Measurements from ENCODE around the gene USP47.

DNA sequence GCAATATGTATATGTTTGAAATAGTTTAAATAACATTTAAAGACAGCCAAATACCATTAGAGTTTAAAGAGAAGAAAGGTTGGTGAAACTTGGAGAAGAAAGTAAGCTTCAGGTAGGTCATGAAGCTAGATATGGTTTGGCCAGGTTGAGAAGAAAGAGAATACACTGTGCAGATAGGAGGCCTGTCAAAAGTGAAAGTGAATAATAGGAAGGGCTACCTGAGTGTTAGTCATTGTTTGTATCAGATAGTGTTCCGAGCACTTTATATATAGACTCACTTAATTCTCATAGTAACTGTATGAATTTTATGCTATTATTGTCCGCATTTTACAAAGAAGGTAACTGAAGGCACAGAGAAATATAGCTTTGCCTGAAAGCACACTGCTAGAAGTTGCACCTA is 56.9 kb downstream of the USP47 start:
- TF ChIP-seq, protein P1, sequence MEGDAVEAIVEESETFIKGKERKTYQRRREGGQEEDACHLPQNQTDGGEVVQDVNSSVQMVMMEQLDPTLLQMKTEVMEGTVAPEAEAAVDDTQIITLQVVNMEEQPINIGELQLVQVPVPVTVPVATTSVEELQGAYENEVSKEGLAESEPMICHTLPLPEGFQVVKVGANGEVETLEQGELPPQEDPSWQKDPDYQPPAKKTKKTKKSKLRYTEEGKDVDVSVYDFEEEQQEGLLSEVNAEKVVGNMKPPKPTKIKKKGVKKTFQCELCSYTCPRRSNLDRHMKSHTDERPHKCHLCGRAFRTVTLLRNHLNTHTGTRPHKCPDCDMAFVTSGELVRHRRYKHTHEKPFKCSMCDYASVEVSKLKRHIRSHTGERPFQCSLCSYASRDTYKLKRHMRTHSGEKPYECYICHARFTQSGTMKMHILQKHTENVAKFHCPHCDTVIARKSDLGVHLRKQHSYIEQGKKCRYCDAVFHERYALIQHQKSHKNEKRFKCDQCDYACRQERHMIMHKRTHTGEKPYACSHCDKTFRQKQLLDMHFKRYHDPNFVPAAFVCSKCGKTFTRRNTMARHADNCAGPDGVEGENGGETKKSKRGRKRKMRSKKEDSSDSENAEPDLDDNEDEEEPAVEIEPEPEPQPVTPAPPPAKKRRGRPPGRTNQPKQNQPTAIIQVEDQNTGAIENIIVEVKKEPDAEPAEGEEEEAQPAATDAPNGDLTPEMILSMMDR (IDR thresholded peaks at IDR 0.05; ENCODE audit: poor library complexity, severe bottlenecking): no peak
- TF ChIP-seq EZH2 (IDR thresholded peaks at IDR 0.05; ENCODE audit: borderline replicate concordance, insufficient read depth, low read length, poor library complexity, severe bottlenecking) (no peak), RAD21 (conservative IDR thresholded peaks at IDR 0.05) (no peak), EP300 (conservative IDR thresholded peaks at IDR 0.05; ENCODE audit: poor library complexity, severe bottlenecking) (no peak), MXI1 (conservative IDR thresholded peaks at IDR 0.05; ENCODE audit: poor library complexity, severe bottlenecking) (no peak)
